ENCODE measurements around the gene ANKRD16. TPM values are rescaled to one million over a fixed set of nuclear protein-coding genes. Genes with fewer than 3 reads are reported as not detected.

Gene ANKRD16
- total RNA-seq, 1 donor from 2014 or later = 4.9 TPM

DNA sequence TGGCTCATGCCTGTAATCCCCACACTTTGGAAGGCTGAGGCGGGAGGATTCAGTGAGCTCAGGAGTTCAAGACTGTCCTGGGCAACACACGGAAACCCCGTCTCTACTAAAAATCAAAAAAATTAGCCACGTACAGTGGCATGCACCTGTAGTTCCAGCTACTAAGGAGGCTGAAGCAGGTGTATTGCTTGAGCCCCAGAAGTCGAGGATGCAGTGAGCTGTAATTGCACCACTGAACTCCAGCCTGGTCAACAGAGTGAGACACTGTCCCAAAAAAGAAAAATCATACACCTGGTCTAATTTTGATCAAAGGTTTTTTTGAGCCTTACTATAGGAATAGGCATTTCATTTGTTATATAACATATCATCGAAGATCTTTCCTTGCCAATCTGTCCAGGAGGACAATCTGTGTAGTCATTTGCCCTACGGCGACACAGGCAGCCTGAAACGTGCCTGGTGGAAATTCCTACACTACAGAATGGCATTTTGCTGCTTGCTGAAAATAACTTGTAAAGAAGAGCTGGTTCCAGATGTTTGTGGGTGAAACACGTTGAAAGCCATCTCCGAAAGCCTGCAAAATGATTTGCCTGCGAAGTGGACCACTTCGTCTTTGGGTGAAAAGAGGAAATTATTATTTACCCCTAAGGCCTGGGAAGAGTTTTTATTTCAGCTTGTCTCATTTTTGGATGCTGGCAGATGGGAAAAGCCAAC lies 45.2 kb downstream of the ANKRD16 start:
- no peak for DNase-seq (ENCODE audit: low read depth)
- H3K27ac Mint-ChIP-seq (ENCODE audit: unreplicated experiment) = no peak overlapping the region

GRCh38 chr10:5843686-5844344 lies 45.9 kb downstream of the ANKRD16 start:
- no peak for TF ChIP-seq EZH2 (IDR thresholded peaks at IDR 0.05; ENCODE audit: insufficient read depth, low read length)
- no peak overlapping the region for H3K9ac ChIP-seq (ENCODE audit: low read length)
- H3K4me2 ChIP-seq (ENCODE audit: low read length) = no peak overlapping the region
- H3K36me3 ChIP-seq (ENCODE audit: insufficient read depth, low read length) = no peaks in the 10 kb centered on the region
- H3K4me1 Mint-ChIP-seq (ENCODE audit: low read depth, unreplicated experiment) = peaks cover 10% of the 10 kb centered on the region
- H3K79me2 ChIP-seq (ENCODE audit: insufficient read depth, low read length) = no peaks in the 10 kb centered on the region
- H3K27ac Mint-ChIP-seq (ENCODE audit: unreplicated experiment) = no peak overlapping the region
- H4K20me1 ChIP-seq (ENCODE audit: insufficient read depth, low read length) = no peaks in the 10 kb centered on the region
- no peak overlapping the region for H2AFZ ChIP-seq (ENCODE audit: low read depth, low read length)
- H3K9me3 ChIP-seq (ENCODE audit: insufficient read depth, low read depth, low read length) = no peaks in the 10 kb centered on the region
- no peak for FAIRE-seq
- DNase-seq (ENCODE audit: low read depth) = no peak
- no peak overlapping the region for H3K27ac ChIP-seq (ENCODE audit: low read depth, low read length)
- no peaks in the 10 kb centered on the region for H3K4me1 ChIP-seq (ENCODE audit: insufficient read depth, low read length)
- H3K27me3 ChIP-seq (ENCODE audit: insufficient read depth, low read length) = no peaks in the 10 kb centered on the region
- H3K4me3 Mint-ChIP-seq (ENCODE audit: unreplicated experiment) = no peak overlapping the region
- H3K36me3 Mint-ChIP-seq (ENCODE audit: low read depth, unreplicated experiment) = no peaks in the 10 kb centered on the region
- no peaks in the 10 kb centered on the region for H3K27me3 Mint-ChIP-seq (ENCODE audit: low read depth, unreplicated experiment)
- H3K9me3 Mint-ChIP-seq (ENCODE audit: unreplicated experiment) = no peaks in the 10 kb centered on the region
- no peak overlapping the region for H3K4me3 ChIP-seq (ENCODE audit: insufficient read depth, low read depth, low read length)

More for the DNA sequence above, 45.2 kb downstream of the ANKRD16 start:
- H3K9me3 ChIP-seq (ENCODE audit: insufficient read depth, low read depth, low read length) = no peaks in the 10 kb centered on the region
- no peaks in the 10 kb centered on the region for H4K20me1 ChIP-seq (ENCODE audit: insufficient read depth, low read length)
- no peak for TF ChIP-seq EZH2 (IDR thresholded peaks at IDR 0.05; ENCODE audit: insufficient read depth, low read length)
- H3K27ac ChIP-seq (ENCODE audit: low read depth, low read length) = no peak overlapping the region
- no peaks in the 10 kb centered on the region for H3K27me3 ChIP-seq (ENCODE audit: insufficient read depth, low read length)
- Mint-ChIP-seq H3K9me3 (ENCODE audit: unreplicated experiment) (no peaks in the 10 kb centered on the region), H3K4me3 (ENCODE audit: unreplicated experiment) (no peak overlapping the region), H3K36me3 (ENCODE audit: low read depth, unreplicated experiment) (no peaks in the 10 kb centered on the region), H3K4me1 (ENCODE audit: low read depth, unreplicated experiment) (peaks cover 10% of the 10 kb centered on the region), H3K27me3 (ENCODE audit: low read depth, unreplicated experiment) (no peaks in the 10 kb centered on the region)
- no peak overlapping the region for H3K9ac ChIP-seq (ENCODE audit: low read length)
- H3K4me1 ChIP-seq (ENCODE audit: insufficient read depth, low read length) = no peaks in the 10 kb centered on the region
- H3K4me3 ChIP-seq (ENCODE audit: insufficient read depth, low read depth, low read length) = no peak overlapping the region
- no peak overlapping the region for H2AFZ ChIP-seq (ENCODE audit: low read depth, low read length)
- no peak for FAIRE-seq
- no peaks in the 10 kb centered on the region for H3K79me2 ChIP-seq (ENCODE audit: insufficient read depth, low read length)
- no peak overlapping the region for H3K4me2 ChIP-seq (ENCODE audit: low read length)
- H3K36me3 ChIP-seq (ENCODE audit: insufficient read depth, low read length) = no peaks in the 10 kb centered on the region

DNA sequence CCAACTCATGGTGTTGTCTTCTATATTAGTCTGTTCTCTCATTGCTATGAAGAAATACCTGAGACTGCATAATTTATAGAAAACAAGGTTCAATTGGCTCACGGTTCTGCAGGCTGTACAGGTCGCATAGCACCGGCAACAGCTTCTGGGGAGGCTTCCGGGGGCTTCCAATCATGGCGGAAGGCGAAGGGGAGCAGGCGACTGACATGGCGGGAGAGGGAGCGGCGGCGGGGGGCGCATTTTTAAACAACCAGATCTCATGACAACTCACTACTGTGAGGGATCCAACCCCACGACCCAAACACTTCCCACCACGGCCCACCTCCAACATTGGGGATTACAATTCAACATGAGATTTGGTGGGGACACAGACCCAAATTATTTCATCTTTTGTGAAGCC lies 47.7 kb downstream of the ANKRD16 start:
- Mint-ChIP-seq H3K27ac (ENCODE audit: unreplicated experiment) (no peak overlapping the region), H3K4me3 (ENCODE audit: unreplicated experiment) (no peak overlapping the region), H3K4me1 (ENCODE audit: low read depth, unreplicated experiment) (peaks cover 10% of the 10 kb centered on the region), H3K9me3 (ENCODE audit: unreplicated experiment) (no peaks in the 10 kb centered on the region), H3K27me3 (ENCODE audit: low read depth, unreplicated experiment) (no peaks in the 10 kb centered on the region), H3K36me3 (ENCODE audit: low read depth, unreplicated experiment) (no peaks in the 10 kb centered on the region)
- Histone ChIP-seq H3K4me1 (ENCODE audit: insufficient read depth, low read length) (no peaks in the 10 kb centered on the region), H3K4me3 (ENCODE audit: insufficient read depth, low read depth, low read length) (no peak overlapping the region), H3K9me3 (ENCODE audit: insufficient read depth, low read depth, low read length) (no peaks in the 10 kb centered on the region), H3K9ac (ENCODE audit: low read length) (no peak overlapping the region), H3K4me2 (ENCODE audit: low read length) (no peak overlapping the region), H3K27ac (ENCODE audit: low read depth, low read length) (no peak overlapping the region), H4K20me1 (ENCODE audit: insufficient read depth, low read length) (no peaks in the 10 kb centered on the region), H3K36me3 (ENCODE audit: insufficient read depth, low read length) (no peaks in the 10 kb centered on the region), H3K79me2 (ENCODE audit: insufficient read depth, low read length) (no peaks in the 10 kb centered on the region), H2AFZ (ENCODE audit: low read depth, low read length) (no peak overlapping the region), H3K27me3 (ENCODE audit: insufficient read depth, low read length) (no peaks in the 10 kb centered on the region)
- TF ChIP-seq CTCF (IDR thresholded peaks at IDR 0.05; ENCODE audit: insufficient read depth, low read depth, low read length) (no peak), EZH2 (IDR thresholded peaks at IDR 0.05; ENCODE audit: insufficient read depth, low read length) (no peak)
- FAIRE-seq (no peak), DNase-seq (ENCODE audit: low read depth) (no peak)

Measured in astrocyte (in vitro differentiated cells and primary cell).